H1 (cell line): Measurements from ENCODE around the gene ENTPD8. TPM values are rescaled to one million over a fixed set of nuclear protein-coding genes. Genes with fewer than 3 reads are reported as not detected.

Experiments used
- polyA plus RNA-seq, 7 experiments: library from polyadenylated mRNA; depleted of rRNA in 3 of 7; stranded (reverse) in 5 of 7; unstranded in 2 of 7; fragments of >200 nt in 5 of 7; fragments of 200-250 nt in 2 of 7; gene quantifications; 1 replicate in 5 of 7; 2 replicates in 1 of 7; 4 replicates in 1 of 7; pipeline versions ENCODE4 v1.2.1 to v1.2.3, GENCODE V29; 2011 to 2013; ENCODE audit warnings: missing spikeins in 2 of 7, mixed read lengths in 2 of 7
- total RNA-seq: library from RNA; stranded (reverse); fragmentation: NEBNext Ultra II Directional; extraction: Animal tissue kit (Norgen Biotek cat#: 25700); gene quantifications from 2 replicates; pipeline ENCODE4 v1.2.1, GENCODE V29; 2021
- TF ChIP-seq, protein P1 (sequence below), 3 experiments: IDR thresholded peaks; 1 replicate in 2 of 3; 2 replicates in 1 of 3; pipeline versions ENCODE4 v1.5.1 to v1.6.1; 2011; ENCODE audit warnings: low read length in 3 of 3, mild to moderate bottlenecking in 3 of 3, inconsistent platforms in 2 of 3, low read depth in 1 of 3, moderate library complexity in 1 of 3; ENCODE audit not compliant: insufficient read depth in 1 of 3; ENCODE audit errors: control extremely low read depth in 1 of 3

Gene ENTPD8
- total and polyA plus RNA-seq, 2 of the 8 experiments (the other 6 are each of a cell fraction or from before 2014, with no cell fraction given) = 0.48 to 0.51 TPM

GRCh38 chr9:137403269-137403668, 37.9 kb downstream of the ENTPD8 start (continued):
- TF ChIP-seq, protein P1, sequence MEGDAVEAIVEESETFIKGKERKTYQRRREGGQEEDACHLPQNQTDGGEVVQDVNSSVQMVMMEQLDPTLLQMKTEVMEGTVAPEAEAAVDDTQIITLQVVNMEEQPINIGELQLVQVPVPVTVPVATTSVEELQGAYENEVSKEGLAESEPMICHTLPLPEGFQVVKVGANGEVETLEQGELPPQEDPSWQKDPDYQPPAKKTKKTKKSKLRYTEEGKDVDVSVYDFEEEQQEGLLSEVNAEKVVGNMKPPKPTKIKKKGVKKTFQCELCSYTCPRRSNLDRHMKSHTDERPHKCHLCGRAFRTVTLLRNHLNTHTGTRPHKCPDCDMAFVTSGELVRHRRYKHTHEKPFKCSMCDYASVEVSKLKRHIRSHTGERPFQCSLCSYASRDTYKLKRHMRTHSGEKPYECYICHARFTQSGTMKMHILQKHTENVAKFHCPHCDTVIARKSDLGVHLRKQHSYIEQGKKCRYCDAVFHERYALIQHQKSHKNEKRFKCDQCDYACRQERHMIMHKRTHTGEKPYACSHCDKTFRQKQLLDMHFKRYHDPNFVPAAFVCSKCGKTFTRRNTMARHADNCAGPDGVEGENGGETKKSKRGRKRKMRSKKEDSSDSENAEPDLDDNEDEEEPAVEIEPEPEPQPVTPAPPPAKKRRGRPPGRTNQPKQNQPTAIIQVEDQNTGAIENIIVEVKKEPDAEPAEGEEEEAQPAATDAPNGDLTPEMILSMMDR (IDR thresholded peaks at IDR 0.05; ENCODE audit: control extremely low read depth in 1 of 3, insufficient read depth in 1 of 3, low read depth in 1 of 3, low read length in 3 of 3) = no peak
